NCI-H187 treated with DMSO at 0.1 percent for 48 hours (cell line): Measurements from ENCODE around the gene PCNP.
"Not testable (repeated sequence)": the region's sequence is repeated elsewhere in the genome, so short reads cannot be mapped to it uniquely, and the experiment has no call there.

Experiments used
- DNase-seq: peaks from one replicate; lab custom pipeline; 2025; lab: John Stamatoyannopoulos, UW

PCNP gene

GRCh38 chr3:101633186-101633585 lies 59.2 kb downstream of the PCNP start:
- no peak for DNase-seq

- no peak for DNase-seq
Observed at GRCh38 chr3:101634591-101635196, 60.7 kb downstream of the PCNP start.

- DNase-seq: no peak
Observed at GRCh38 chr3:101635345-101635744, 61.4 kb downstream of the PCNP start.

- DNase-seq: no peak
Observed at GRCh38 chr3:101635954-101636798, 62.2 kb downstream of the PCNP start.

- DNase-seq: no peak
Observed at GRCh38 chr3:101637451-101637850, 63.5 kb downstream of the PCNP start.

- DNase-seq: no peak
Observed at GRCh38 chr3:101638261-101638745, 64.3 kb downstream of the PCNP start.

DNA sequence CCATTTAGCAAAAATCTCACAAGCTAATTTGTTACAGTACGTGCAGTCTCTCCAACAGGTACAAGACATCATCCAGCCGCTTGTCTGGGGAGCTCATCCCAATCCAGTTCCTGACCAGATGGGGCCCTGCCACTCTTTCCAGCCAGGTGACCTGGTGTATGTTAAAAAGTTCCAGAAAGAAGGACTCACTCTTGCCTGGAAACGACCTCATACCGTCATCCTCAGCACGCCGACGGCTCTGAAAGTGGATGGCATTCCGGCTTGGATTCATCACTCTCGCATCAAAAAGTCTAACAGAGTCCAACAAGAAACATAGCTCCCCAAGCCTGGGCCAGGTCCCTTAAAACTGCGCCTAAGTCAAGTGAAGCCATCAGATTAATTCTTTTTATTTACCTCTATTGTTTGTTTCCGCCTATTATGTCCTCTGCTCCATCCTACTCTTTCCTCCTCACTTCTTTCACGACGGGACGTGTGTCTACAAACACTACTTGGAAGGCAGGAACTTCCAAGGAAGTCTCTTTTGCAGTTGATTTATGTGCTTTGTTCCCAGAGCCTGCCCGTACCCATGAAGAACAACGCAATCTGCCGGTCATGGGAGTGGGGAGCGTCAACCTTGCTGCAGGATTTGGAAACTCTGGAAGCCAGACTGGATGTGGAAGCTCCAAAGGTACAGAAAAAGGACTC lies 65.4 kb downstream of the PCNP start:
- DNase-seq: no peak

DNA sequence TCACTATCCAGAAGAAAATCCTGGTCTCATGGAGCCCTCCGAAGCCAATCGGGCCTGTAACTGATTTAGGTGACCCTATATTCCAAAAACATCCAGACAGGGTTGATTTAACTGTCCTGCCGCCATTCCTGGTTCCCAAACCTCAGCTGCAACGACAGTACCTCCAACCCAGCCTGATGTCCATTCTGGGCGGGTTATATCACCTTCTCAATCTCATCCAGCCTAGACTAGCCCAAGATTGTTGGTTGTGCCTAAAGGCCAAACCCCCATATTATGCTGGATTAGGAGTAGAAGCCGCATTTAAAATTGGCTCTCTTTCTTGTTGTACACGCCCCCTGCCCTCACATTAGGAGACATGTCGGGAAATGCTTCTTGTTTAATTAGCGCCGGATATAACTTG lies 66.3 kb downstream of the PCNP start:
- DNase-seq: no peak

- DNase-seq: not testable (repeated sequence)
Observed at GRCh38 chr3:101641397-101642115, 67.6 kb downstream of the PCNP start.

DNA sequence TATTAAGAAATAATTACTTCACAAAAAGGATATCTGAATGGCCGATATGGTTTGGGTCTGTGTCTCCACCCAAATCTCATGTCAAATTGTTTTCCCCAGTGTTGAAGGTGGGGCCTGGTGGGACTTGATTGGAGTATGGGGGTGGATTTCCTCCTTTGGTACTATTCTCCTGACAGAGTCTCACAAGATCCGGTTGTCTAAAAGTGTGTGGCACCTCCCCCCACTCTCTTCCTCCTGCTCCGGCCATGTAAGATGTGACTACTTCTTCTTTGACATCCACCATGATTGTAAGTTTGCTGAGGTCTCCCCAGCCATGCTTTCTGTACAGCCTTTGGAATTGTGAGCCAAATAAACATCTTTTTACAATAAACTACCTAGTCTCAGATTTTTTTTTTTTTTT lies 68.5 kb downstream of the PCNP start:
- no peak for DNase-seq

DNA sequence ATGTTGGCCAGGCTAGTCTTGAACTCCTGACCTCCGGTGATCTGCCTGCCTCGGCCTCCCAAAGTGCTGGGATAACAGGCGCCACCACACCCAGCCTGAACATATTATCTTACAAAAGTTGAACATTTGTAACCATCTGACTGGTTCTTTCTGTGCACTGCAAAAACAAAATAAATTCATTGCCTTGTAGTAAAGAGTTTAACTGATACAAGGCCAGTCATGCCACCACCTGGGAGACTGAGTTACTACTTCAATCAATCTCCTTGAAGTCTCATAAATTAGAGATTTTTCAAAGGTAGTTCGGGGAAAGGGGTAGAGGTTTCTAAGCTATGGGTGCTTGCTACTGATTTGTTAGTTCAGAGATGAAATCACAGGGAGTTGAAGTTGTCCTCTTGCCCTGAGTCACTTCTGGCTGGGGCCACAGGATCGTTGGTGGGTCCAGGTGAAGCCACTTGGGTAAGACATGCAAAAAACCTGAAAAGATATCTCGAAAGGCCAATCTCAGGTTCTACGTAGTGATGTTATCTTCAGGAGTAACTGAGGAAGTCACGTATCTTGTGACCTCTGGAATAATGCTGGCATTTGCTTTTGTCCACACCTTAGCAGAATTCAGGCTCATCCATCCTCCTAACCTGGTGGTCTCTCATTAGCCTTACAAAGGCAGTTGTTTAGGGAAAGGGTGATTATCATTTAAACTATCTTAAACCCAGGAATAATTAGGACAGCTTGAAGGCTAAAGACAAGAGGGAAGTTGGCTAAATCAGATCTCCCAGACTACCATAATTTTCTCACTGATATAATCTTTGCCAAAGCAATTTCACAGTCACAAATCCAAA lies 69.2 kb downstream of the PCNP start:
- no peak for DNase-seq
